ENCODE measurements around the gene BCO2. TPM values are rescaled to one million over a fixed set of nuclear protein-coding genes. Genes with fewer than 3 reads are reported as not detected.

Gene BCO2
- total RNA-seq, 3 donors from 2014 or later (not counting 1 experiment from before 2014, with no cell fraction given), result 3.9 to 7.2 (median 5.8) TPM

- H3K4me3 Mint-ChIP-seq, result no peak overlapping the region
- DNase-seq (no peak), ATAC-seq (no peak)
- H3K36me3 Mint-ChIP-seq, result no peaks in the 10 kb centered on the region
- intact Hi-C loops (cut with micrococcal nuclease), result no loop called here
- Histone ChIP-seq H3K36me3 (ENCODE audit: control insufficient read depth, insufficient read depth, low read length) (no peaks in the 10 kb centered on the region), H3K9me3 (ENCODE audit: control insufficient read depth, insufficient read depth, low read length) (no peaks in the 10 kb centered on the region), H3K4me3 (ENCODE audit: low read length) (no peak overlapping the region), H3K27ac (ENCODE audit: low read length) (no peak overlapping the region), H3K4me1 (ENCODE audit: control insufficient read depth, insufficient read depth, low read length) (no peaks in the 10 kb centered on the region), H3K27me3 (ENCODE audit: control insufficient read depth, insufficient read depth, low read length) (no peaks in the 10 kb centered on the region)
- WGBS (ENCODE audit: insufficient coverage), result 95% methylated on average over 4 of the region's 5 CpGs
- H3K4me1 Mint-ChIP-seq, result no peaks in the 10 kb centered on the region
- no peaks in the 10 kb centered on the region for H3K9me3 Mint-ChIP-seq
- no peaks in the 10 kb centered on the region for H3K27me3 Mint-ChIP-seq (ENCODE audit: low read depth in 2 of 2)
- H3K27ac Mint-ChIP-seq, result no peak overlapping the region
- TF ChIP-seq CTCF (IDR thresholded peaks at IDR 0.05), result no peak
These were observed 93.1 kb downstream of the BCO2 start for GRCh38 chr11:112268406-112268805.

Other genes with a start within 250 kb of the BCO2 start
- 1 to 10 TPM in 1 of 3 donors, under 1 TPM in 2; 0.26 to 1.0 (median 0.57) TPM for gene DIXDC1, start 238.2 kb upstream of the BCO2 start, total RNA-seq
- gene DLAT, start 150.1 kb upstream of the BCO2 start, total RNA-seq, result 10 to 100 TPM; 12.6 to 16.2 (median 15.5) TPM
- not detected for gene PIH1D2, start 101.5 kb upstream of the BCO2 start, total RNA-seq
- gene NKAPD1, start 101.2 kb upstream of the BCO2 start, total RNA-seq, result 10 to 100 TPM; 12.6 to 14.9 (median 13.3) TPM
- 10 to 100 TPM; 14.6 to 17.8 (median 17.0) TPM for gene TIMM8B, start 88.8 kb upstream of the BCO2 start, total RNA-seq
- gene SDHD, start 88.6 kb upstream of the BCO2 start, total RNA-seq, result 10 to 100 TPM; 46.8 to 55.0 (median 52.3) TPM
- gene IL18, start 11.4 kb upstream of the BCO2 start, total RNA-seq, result 10 to 100 TPM in 2 of 3 donors, 1 to 10 TPM in 1; 9.3 to 13.8 (median 10.7) TPM
- under 1 TPM; 0.45 to 0.82 (median 0.50) TPM for gene TEX12, start 8.1 kb upstream of the BCO2 start, total RNA-seq
- 100 to 1,000 TPM in 1 of 3 donors, 10 to 100 TPM in 2; 86.7 to 106 (median 97.4) TPM for gene PTS, start 50.9 kb downstream of the BCO2 start, total RNA-seq
- gene PLET1, start 85.3 kb downstream of the BCO2 start, total RNA-seq, result not detected